NCI-H510A (cell line): ENCODE measurements around the gene ANO10.
"Not testable (repeated sequence)": the region's sequence is repeated elsewhere in the genome, so short reads cannot be mapped to it uniquely, and the experiment has no call there.

Source experiments
- DNase-seq: peaks from one replicate; lab custom pipeline; 2025; lab: John Stamatoyannopoulos, UW

The ANO10 gene

DNA sequence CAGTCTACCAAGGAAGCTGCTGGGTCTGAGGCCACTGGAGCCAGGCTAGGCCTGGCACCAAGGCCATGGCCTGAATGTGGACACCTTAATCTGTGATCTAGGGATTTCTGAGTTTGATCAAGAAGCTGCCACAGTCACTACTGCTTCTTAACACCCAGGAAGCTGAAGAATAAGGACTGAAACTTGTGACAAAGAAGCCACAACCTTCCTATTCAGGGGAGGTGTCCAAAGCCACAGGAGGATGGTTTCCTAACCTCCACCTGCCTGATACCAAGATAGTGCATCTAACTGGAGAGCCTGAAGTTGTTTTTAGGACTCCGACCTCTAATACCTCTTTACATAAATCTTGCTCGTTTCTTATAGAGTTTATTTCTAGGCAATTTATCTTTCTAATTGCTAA, 5.5 kb upstream of the ANO10 start:
- DNase-seq, result no peak

DNA sequence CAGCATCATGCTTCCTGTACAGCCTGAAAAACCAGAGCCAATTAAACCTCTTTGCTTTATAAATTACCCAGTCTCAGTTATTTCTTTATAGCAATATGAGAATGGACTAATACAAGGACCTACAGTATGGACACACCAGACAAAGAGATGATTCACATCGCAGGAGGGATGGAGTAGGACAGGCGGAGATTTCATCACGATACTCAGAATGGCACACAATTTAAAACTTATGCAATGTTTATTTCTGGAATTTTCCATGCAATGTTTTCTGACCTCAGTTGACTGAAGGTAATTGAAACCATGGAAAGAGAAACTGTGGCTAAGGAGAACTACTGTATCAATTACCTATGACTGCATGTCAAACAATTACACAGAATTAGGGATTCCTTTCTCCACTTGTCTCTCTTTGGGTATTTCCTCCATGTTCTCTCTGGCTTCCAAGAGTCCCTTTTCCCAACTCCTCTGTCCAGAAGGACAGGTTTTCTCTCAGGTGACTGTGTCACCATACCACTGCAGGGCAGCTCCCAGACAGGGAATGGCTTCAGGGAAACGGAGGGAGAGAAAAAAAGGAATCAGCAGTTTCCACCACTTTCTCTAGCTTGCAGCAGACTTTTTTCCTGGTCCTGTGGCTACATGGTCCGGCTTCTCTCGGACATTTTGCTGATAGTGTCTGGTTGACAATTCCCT, 3.0 kb upstream of the ANO10 start:
- no peak for DNase-seq

DNA sequence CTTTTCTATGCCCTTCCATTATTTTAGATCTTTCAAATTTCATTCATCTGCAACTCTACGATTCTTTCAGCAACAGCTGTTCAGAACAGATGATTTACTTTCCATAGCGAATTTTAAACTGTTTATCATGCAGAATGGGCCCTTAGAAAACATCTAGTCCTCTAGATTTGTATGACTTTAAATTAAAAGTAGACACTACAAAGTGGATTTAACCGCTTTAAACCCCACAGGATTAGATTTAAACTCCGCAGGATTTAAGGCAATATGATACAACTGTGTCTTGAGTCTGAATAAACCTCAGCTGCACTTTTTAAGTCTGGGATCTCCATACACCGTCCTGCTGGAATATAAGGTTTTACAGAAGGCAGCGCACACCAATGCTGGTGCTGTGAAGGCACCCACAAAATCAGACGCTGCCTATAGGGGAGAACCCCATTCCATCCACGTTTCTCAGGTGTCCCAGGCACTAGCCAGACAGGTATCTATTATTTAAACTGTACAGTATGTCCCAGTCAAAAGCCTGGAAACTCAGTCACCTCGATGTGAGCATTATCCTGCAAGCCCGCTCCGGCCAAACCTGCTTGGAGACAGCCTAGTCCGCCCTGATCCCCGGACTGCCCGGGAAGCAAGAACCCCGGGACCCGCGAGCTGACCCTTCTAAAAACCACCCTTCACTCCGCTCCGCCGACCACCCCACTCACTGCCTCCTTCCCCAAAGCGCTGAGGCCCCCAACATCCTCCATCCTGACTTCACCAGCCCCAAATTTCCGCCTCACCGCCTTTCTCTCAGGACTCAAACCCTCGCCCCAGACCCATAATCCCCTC, 768 bp downstream of the ANO10 start:
- no peak for DNase-seq

DNA sequence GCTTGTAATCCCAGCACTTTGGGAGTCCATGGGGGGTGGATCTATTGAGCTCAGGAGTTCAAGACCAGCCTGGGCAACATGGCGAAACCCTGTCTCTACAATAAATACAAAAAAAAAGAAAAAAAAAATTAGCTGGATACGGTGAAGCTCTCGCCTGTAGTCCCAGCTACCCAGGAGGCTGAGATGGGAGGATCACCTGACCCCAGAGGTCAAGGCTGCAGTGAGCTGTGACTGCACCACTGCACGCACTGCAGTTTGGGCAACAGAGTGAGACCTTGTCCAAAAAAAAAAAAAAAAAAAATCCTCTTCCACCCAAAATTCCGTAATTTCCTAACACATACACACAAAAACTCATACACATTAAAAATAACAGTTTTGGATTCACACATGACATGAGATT, 2.2 kb downstream of the ANO10 start:
- DNase-seq, result no peak

DNA sequence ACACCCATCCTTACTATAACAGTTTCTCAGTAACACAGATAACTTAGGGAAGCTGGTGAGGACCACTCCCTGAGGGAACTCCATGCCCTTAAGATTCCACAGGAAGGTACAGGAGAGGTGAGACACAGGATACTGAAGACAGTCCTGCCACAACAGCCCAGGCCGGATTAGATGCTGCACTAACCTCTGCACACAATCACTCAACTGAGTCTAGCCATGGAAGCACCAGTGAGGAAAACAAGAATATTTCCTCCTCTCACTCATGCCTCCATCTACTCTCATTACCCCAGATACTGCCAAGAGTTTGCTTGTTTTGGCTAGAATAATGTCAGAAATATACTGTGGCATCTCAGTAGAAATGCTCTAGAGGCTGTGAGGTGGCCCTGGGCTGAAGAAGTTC, 3.7 kb downstream of the ANO10 start:
- no peak for DNase-seq

DNA sequence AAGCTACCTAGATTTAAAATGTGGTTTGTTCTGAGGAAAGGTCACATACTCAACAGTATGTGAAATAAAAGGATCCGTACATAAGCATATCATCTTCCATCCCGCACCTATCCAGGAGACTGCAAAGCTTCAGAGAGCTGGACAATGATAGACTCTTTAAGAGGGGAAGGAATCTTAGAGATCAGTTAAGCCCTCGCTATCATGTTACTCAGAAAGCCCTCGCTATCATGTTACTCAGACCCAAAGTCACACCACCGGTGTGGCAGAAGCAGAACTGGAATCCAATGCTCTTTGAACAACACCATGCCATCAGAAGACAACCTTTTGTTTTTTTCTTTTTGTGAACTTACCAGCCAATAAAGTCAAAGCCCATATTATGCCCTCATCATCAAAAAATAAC, 5.8 kb downstream of the ANO10 start:
- no peak for DNase-seq

DNA sequence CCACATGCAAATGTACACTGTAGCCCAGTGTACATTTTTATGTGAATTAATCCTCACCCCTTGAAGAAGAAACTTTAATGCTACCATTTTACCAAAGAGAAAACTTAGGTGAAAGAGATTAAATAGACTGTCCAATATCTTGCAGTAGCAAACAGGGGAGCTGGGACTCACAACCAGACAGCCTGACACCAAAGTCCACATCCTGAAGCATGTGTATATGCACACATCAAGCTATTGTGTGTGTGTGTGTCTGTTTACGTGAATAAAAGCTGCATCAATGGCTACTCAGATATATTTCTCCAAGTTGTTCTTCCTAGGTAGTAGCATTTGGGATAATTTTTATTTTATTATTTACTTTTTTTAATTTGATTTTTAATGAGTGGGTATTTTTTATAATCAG, 6.7 kb downstream of the ANO10 start:
- DNase-seq, result no peak

DNA sequence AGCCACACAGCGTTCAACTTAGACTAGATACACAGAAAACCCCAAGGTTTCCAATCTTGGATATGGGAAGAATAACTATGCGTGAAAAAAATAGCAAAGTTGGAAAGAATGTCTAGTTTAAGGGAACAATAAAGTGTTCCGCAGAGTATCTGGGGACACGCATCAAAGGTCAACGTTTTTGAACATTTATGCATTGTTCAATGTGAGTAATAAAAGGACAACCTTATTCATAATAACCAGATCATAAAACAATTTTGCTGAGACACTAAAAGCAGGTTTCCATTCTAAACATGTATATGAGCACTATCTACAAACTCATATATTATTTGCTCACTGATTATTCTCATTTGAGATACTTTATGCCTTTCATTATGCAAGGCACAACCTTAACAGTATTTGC, 7.8 kb downstream of the ANO10 start:
- no peak for DNase-seq

DNA sequence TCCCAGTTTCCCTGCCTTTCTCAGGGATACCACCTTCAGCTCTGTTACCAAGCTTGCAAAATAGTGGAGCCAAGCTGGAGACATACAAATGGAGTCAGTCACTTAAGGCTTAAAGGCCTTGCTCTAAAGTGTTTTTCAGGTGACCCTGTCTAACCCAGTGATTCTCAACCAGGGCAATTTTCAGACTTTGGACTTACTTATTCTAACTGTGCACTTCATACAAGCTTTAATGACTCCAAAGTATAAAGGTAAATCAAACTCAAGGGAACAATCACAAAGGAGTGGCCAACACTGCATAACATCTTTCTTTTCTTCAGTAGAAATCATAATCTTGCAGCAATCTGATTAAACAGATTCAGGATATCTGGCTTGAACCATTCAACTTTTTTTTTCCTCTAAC, 9.4 kb downstream of the ANO10 start:
- DNase-seq, result no peak

DNA sequence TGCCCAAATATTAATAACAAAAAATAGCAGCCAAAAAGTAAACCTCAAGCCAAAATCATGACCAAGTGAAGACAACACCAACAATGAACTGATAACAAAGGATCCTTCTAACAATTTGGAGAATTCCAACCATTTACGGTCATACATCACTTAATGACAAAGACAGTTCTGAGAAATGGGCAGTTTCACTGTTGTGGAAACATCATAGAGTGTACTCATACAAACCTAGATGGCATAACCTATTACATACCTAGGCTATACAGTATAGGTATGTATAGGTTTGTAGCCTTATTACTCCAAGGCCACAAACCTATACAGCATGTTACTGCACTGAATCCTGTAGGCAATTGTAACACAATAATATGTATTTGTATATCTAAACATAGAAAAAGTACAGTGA, 12.4 kb downstream of the ANO10 start:
- DNase-seq, result no peak

DNA sequence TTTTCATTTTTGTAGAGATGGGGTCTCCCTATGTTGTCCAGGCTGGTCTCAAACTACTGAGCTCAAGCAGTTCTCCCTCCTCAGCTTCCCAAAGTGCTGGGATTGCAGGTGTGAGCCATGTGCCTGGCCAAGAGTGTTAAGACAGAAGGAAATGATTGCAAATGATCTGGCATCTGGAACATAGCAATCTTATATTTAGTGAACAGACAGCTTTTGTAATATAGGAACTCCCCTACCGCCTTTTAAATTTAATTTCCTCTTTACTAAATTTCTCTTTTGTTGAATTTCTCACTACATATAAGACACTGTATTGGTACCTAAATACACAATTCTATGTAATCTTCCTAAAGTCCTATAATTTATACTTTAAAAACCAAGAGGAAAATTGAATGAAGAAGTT, 13.1 kb downstream of the ANO10 start:
- DNase-seq, result no peak

DNA sequence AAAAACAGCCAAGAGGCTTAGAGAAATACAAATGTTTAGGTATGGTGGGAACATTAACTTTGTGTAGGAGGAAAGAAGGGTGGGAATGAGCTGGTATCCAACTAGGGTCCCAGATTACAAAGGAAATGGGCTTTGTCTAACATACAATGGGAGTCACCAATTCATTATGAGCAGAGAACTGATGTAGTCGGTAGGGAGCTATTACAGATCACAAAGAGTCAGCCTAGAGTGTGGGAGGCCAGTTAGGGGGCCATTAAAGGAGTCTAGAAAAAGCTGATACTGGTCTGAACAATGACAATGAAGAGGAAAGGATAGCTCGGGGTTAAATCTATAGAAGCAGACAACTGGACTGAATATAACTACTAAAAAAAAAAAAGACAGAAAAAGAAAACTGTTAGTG, 15.5 kb downstream of the ANO10 start:
- no peak for DNase-seq

DNA sequence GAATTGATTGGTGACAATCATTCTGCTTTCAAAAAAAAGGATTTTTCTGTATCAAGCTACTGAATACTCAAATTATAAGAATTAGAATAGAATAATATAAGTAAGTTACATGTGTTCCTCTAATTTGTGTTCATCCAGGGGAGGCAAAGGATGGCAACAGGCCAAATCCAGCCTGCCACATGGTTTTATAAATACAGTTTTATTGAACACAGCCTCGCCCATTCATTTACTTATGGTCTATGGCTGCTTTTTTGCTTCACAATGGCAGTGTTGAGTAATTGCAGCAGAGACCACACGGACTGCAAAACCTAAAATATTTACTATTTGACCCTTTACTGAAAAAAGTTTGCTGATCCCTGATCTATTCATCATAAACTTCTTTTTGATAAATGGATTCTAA, 21.9 kb downstream of the ANO10 start:
- DNase-seq, result not testable (repeated sequence)

DNA sequence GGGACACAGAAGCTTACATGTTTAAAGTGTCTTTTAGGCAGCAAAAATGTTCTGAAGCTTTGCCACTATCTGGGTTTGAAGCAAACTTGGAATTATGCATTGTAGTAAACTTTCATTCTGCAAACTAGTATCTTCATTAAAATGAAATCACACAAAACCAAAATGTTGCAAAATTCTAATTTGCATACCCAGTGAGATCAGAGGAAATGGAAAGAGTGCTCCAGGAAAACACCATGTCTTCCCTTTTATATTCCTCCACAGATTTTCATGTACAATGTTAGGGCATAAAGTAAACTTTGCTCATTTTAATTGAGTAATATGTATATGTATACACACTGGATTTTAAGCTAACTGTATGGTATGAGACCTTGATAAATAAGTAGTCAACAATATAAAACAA, 23.9 kb downstream of the ANO10 start:
- no peak for DNase-seq

DNA sequence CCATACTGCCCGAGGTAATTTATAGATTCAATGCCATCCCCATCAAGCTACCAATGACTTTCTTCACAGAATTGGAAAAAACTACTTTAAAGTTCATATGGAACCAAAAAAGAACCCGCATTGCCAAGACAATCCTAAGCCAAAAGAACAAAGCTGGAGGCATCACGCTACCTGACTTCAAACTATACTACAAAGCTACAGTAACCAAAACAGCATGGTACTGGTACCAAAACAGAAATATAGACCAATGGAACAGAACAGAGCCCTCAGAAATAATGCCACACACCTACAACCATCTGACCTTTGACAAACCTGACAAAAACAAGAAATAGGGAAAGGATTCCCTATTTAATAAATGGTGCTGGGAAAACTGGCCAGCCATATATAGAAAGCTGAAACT, 25.6 kb downstream of the ANO10 start:
- not testable (repeated sequence) for DNase-seq

DNA sequence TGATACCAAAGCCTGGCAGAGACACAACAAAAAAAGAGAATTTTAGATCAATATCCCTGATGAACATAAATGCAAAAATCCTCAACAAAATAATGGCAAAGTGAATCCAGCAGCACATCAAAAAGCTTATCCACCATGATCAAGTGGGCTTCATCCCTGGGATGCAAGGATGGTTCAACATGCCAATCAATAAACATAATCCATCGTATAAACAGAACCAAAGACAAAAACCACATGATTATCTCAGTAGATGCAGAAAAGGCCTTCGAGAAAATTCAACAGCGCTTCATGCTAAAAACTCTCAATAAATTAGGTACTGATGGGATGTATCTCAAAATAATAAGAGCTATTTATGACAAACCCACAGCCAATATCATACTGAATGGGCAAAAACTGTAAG, 26.5 kb downstream of the ANO10 start:
- not testable (repeated sequence) for DNase-seq

DNA sequence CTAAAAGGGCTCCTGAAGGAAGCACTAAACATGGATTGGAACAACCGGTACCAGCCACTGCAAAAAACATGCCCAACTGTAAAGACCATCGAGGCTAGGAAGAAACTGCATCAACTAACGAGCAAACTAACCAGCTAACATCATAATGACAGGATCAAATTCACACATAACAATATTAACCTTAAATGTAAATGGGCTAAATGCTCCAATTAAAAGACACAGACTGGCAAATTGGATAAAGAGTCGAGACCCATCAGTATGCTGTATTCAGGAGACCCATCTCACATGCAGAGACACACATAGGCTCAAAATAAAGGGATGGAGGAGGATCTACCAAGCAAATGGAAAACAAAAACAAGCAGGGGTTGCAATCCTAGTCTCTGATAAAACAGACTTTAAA, 28.2 kb downstream of the ANO10 start:
- DNase-seq, result not testable (repeated sequence)

DNA sequence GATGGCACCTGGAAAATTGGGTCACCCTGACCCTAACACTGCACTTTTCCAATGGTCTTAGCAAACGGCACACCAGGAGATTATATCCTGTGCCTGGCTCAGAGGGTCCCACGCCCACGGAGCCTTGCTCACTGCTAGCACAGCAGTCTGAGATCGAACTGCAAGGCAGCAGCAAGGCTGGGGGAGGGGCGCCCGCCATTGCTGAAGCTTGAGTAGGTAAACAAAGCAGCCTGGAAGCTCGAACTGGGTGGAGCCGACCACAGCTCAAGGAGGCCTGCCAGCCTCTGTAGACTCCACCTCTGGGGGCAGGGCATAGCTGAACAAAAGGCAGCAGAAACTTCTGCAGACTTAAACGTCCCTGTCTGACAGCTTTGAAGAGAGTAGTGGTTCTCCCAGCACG, 29.9 kb downstream of the ANO10 start:
- DNase-seq, result not testable (repeated sequence)

DNA sequence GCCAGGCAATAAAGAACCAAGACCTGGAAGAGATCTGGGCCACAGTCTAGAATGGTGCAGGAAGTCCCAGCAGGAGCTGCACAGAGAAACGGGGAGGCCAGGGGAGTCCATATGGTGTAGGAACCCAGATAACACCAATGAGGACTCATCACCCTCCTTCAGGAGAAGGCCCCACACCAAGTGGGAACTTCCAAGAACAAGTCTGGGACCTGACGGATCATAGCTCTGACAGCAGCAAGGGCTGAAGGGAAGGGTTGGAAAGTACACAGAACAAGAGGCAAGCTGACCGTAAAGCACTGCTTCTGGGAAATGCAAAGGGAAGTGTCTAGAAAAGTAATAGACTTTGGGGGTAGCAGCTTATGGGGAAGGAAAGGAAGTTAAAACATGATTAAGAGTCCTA, 34.5 kb downstream of the ANO10 start:
- DNase-seq, result no peak

DNA sequence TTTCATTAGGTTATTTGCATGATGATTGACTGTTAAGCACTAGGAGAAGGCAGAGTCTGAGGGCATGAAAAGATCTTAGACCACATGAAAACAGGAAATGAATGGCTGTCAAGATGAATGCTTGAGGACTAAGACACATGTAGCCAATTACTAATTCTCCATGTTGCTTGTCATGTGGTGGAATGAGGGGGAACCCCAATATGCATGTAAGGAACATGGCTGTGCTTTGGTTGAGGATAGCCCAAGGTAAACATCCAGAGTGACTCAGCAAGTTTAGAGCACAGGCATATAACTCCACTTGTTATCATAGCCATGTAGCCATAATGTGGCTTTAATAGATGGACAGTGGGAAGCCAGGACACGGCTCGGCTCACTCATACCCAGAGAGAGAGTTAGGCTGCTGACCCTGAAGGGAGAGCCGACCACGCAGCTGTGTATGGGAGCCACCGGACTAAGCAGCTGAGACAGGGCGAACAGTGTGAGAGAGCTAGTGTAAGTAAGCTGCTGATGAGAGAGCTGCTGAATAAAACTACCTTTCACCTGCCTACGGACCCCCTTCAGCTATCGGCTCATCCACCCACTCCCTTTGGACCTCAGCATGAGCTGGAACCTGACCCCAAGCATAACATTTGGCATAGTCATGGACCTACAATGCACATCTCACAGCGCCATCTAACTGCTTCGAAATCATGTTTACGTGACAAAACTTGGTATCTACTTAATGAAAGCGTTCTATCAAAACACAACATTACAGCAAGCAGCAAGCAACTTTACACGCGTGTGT, 37.6 kb downstream of the ANO10 start:
- DNase-seq, result no peak

DNA sequence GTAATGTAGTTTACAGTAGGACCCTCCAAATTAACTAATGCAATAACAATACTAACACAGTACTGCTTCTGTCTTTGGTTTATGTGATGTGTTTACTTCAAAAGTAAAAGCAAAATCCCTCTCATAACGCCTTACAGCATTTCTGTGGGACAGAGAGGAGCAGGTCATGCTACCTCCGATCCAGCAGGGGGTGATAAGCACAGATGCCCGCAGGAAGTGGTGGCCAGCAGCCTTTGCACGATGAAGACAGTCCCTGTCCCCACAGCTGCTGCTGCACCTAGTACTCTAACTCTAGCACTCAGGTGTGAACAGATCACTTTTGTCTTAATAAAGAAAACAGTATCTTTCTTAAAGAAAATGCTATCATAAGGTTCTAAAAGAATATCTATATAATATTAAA, 38.3 kb downstream of the ANO10 start:
- no peak for DNase-seq

DNA sequence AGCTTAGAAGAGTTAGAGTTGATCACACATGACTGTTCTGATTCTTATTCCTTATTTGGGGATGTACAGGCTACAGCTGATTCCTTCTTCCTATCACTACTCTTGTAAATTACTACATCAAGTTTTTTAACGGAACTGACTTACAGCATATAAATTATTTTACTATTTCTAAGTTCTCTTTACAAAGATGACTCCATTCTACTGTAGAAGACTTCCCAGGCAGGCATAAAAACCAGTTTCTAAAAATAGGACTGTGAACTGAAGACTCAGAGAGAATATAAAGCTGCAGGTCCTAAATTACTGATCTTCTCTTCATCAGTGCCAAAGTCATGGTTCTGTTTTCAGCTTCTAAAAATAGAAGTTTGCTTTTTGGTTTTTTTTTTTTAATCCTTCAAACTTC, 38.9 kb downstream of the ANO10 start:
- no peak for DNase-seq

DNA sequence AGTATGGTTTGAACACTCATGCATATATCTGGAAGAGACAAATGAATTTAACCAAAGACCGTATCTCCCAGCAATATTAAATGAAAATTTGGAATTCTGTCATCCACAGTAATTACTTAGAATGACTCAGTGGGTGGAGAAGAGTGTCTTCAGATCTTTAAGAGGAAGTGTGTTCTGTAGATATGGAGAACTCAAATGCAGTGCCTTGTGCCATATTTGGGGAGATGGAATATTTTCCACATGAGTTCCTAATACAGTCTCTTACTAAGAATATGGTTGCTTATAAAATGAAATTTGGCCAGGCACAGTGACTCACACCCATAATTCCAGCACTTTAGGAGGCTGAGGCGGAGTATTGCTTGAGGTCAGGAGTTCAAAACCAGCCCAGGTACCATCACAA, 40.5 kb downstream of the ANO10 start:
- no peak for DNase-seq
